Neural cell (in vitro differentiated cells): ENCODE measurements around the gene CXorf38. TPM values are rescaled to one million over a fixed set of nuclear protein-coding genes. Genes with fewer than 3 reads are reported as not detected.
A peak's percentile ranks its signal among the peaks of the same experiment; 100 is the strongest.

ENCODE experiments used
- H2AFZ ChIP-seq: fragments of 200-600, 300-800 bp; sonication (generic), shearing (Covaris generic); 2 replicates; pipeline ENCODE4 v1.6.0; 2014; ENCODE audit warnings: low read depth, mild to moderate bottlenecking, antibody characterized with exemption, low read length, moderate library complexity
- H3F3A ChIP-seq: fragments of 200-600 bp; shearing (Covaris generic); 2 replicates; pipeline ENCODE4 v1.6.1; 2016; ENCODE audit warnings: mild to moderate bottlenecking, moderate library complexity, mixed read lengths, antibody characterized with exemption, low read length; ENCODE audit not compliant: insufficient read depth, poor library complexity, severe bottlenecking
- H3K27ac ChIP-seq: fragments of 200-600, 300-800 bp; sonication (generic), shearing (Covaris generic); 2 replicates; pipeline ENCODE4 v1.5.1; 2014; ENCODE audit warnings: mild to moderate bottlenecking, low read length, moderate library complexity
- H3K27me3 ChIP-seq: fragments of 300-800, 200-600 bp; sonication (generic), shearing (Covaris generic); 2 replicates; pipeline ENCODE4 v1.6.0; 2014; ENCODE audit warnings: mild to moderate bottlenecking, low read depth, low read length, moderate library complexity; ENCODE audit not compliant: insufficient read depth
- H3K36me3 ChIP-seq: fragments of 300-800, 200-600 bp; sonication (generic), shearing (Covaris generic); 2 replicates; pipeline ENCODE4 v1.5.1; 2014; ENCODE audit warnings: mild to moderate bottlenecking, antibody characterized with exemption, low read length, moderate library complexity; ENCODE audit not compliant: insufficient read depth
- H3K4me2 ChIP-seq: fragments of 300-800, 200-600 bp; sonication (generic), shearing (Covaris generic); 2 replicates; pipeline ENCODE4 v1.6.0; 2014; ENCODE audit warnings: mild to moderate bottlenecking, low read length
- H3K4me3 ChIP-seq: fragments of 300-800, 200-600 bp; sonication (generic), shearing (Covaris generic); 2 replicates; pipeline ENCODE4 v1.5.1; 2014; ENCODE audit warnings: mild to moderate bottlenecking, low read length, moderate library complexity
- H3K79me2 ChIP-seq: fragments of 200-600 bp; shearing (Covaris generic); replicated peaks from 2 replicates; pipeline ENCODE4 v1.6.0; 2014; ENCODE audit warnings: mild to moderate bottlenecking, low read length, moderate library complexity; ENCODE audit not compliant: insufficient read depth
- H3K9ac ChIP-seq: fragments of 300-800, 200-600 bp; sonication (generic), shearing (Covaris generic); 2 replicates; pipeline ENCODE4 v1.6.1; 2016; ENCODE audit warnings: mild to moderate bottlenecking, low read length, mixed read lengths
- H3K9me2 ChIP-seq: fragments of 200-600 bp; shearing (Covaris generic); 2 replicates; pipeline ENCODE4 v1.6.1; 2016; ENCODE audit warnings: mild to moderate bottlenecking, low read length, mixed read lengths; ENCODE audit not compliant: insufficient read depth
- H3K9me3 ChIP-seq: fragments of 200-600, 300-800 bp; sonication (generic), shearing (Covaris generic); 2 replicates; pipeline ENCODE4 v1.6.1; 2016; ENCODE audit warnings: mild to moderate bottlenecking, mixed run types, low read length, moderate library complexity, mixed read lengths
- H4K20me1 ChIP-seq: fragments of 200-600 bp; shearing (Covaris generic); 2 replicates; pipeline ENCODE4 v1.6.1; 2016; ENCODE audit warnings: mild to moderate bottlenecking, mixed run types; ENCODE audit not compliant: insufficient read depth
- EP300 ChIP-seq: fragments of 450-650 bp; conservative IDR thresholded peaks from 2 replicates; pipeline ENCODE4 v1.6.1; 2014; ENCODE audit warnings: antibody characterized with exemption, mild to moderate bottlenecking, moderate library complexity; ENCODE audit not compliant: poor library complexity, severe bottlenecking
- EZH2 ChIP-seq: fragments of 200-600, 300-800 bp; shearing (Covaris generic), sonication (generic); IDR thresholded peaks from 2 replicates; pipeline ENCODE4 v1.6.1; 2014; ENCODE audit warnings: antibody characterized with exemption, low read length, borderline replicate concordance, mild to moderate bottlenecking; ENCODE audit not compliant: insufficient read depth, poor library complexity, severe bottlenecking
- MXI1 ChIP-seq: fragments of 450-650 bp; conservative IDR thresholded peaks from 2 replicates; pipeline ENCODE4 v1.6.1; 2014; ENCODE audit warnings: antibody characterized with exemption, mild to moderate bottlenecking; ENCODE audit not compliant: poor library complexity, severe bottlenecking
- POLR2AphosphoS5 ChIP-seq: IDR thresholded peaks from 2 replicates; pipeline ENCODE4 v1.6.1; 2012
- RAD21 ChIP-seq: fragments of 450-650 bp; conservative IDR thresholded peaks from 2 replicates; pipeline ENCODE4 v1.6.1; 2014; ENCODE audit warnings: antibody characterized with exemption, mild to moderate bottlenecking, moderate library complexity
- REST ChIP-seq: IDR thresholded peaks from 2 replicates; pipeline ENCODE4 v1.6.1; 2012; ENCODE audit warnings: borderline replicate concordance
- SMC3 ChIP-seq: fragments of 450-650 bp; conservative IDR thresholded peaks from 2 replicates; pipeline ENCODE4 v1.6.1; 2014; ENCODE audit warnings: antibody characterized with exemption, mild to moderate bottlenecking, moderate library complexity; ENCODE audit not compliant: poor library complexity
- TAF1 ChIP-seq: IDR thresholded peaks from 2 replicates; pipeline ENCODE4 v1.6.1; 2012; ENCODE audit warnings: low read depth
- polyA plus RNA-seq: library from polyadenylated mRNA; depleted of rRNA; stranded (reverse); fragments of >200 nt; gene quantifications from 2 replicates; pipeline ENCODE4 v1.2.3, GENCODE V29; 2014
- TF ChIP-seq, protein P1 (sequence below): fragments of 450-650 bp; IDR thresholded peaks from 2 replicates; pipeline ENCODE4 v1.5.1; 2014; ENCODE audit warnings: antibody characterized with exemption, mild to moderate bottlenecking, moderate library complexity; ENCODE audit not compliant: poor library complexity, severe bottlenecking

CXorf38 gene
- polyA plus RNA-seq, 1 donor from 2014 or later = 10.3 TPM

DNA sequence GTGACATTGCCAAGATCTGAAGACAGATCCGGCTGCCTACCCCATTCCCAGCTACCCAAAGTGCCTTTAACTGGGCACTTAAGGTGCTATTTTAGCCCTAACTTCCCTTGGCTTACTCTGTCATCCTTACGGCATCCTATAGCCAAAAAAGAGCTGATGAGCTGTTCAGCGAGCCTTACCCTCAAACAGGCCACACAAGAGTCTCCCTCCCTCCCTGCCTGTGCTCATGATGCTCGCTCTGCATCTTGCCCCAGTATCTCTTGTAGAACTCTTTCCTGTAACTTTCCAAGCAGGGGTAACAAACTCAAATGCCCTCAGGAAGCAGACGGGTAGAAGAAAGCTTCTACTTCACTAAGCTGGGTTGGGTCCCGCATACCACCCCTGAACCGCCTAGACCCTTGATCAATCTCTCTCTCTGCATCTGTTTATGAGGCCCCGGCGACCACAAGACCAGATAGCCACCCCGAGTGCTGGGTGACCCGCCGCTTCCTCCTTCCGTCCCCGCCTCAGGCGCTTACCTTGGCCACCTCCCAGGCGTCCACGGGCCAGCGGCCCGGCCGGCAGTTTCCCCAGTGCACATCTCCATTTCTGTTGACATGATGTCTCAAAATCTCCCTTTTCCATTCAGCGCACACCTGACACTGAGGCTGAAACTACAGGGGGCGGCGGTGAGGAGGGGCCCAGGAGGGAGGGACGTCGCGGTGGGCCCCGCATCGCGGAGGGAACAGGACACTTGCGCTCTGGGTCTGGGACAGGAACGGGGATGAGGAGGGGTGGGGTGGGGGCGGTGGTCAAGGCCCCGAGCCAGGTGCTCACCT is 663 bp downstream of the CXorf38 start:
- peak overlapping the region; percentile 49 for H3K27ac ChIP-seq

GRCh38 chrX:40644821-40645358 is 2.5 kb downstream of the CXorf38 start:
- H3K9me3 ChIP-seq = no peaks in the 10 kb centered on the region
- H3F3A ChIP-seq = no peaks in the 10 kb centered on the region
- H3K9ac ChIP-seq = no peak overlapping the region
- peaks cover 3% of the 10 kb centered on the region for H3K79me2 ChIP-seq
- H3K27ac ChIP-seq = no peak overlapping the region
- no peaks in the 10 kb centered on the region for H4K20me1 ChIP-seq
- H3K4me2 ChIP-seq = no peak overlapping the region
- H3K4me3 ChIP-seq = peak overlapping the region; percentile 31
- no peaks in the 10 kb centered on the region for H3K27me3 ChIP-seq
- no peak overlapping the region for H2AFZ ChIP-seq
- H3K36me3 ChIP-seq = no peaks in the 10 kb centered on the region
- no peaks in the 10 kb centered on the region for H3K9me2 ChIP-seq
- TF ChIP-seq MXI1 (no peak), EP300 (no peak), EZH2 (no peak), REST (no peak)
- TF ChIP-seq, protein P1, sequence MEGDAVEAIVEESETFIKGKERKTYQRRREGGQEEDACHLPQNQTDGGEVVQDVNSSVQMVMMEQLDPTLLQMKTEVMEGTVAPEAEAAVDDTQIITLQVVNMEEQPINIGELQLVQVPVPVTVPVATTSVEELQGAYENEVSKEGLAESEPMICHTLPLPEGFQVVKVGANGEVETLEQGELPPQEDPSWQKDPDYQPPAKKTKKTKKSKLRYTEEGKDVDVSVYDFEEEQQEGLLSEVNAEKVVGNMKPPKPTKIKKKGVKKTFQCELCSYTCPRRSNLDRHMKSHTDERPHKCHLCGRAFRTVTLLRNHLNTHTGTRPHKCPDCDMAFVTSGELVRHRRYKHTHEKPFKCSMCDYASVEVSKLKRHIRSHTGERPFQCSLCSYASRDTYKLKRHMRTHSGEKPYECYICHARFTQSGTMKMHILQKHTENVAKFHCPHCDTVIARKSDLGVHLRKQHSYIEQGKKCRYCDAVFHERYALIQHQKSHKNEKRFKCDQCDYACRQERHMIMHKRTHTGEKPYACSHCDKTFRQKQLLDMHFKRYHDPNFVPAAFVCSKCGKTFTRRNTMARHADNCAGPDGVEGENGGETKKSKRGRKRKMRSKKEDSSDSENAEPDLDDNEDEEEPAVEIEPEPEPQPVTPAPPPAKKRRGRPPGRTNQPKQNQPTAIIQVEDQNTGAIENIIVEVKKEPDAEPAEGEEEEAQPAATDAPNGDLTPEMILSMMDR = no peak

More for the DNA sequence above, 663 bp downstream of the CXorf38 start:
- Histone ChIP-seq H2AFZ (no peak overlapping the region), H3K9ac (peak overlapping the region; percentile 66), H3K79me2 (peaks cover 3% of the 10 kb centered on the region), H3K9me3 (no peaks in the 10 kb centered on the region), H3F3A (no peaks in the 10 kb centered on the region), H3K4me3 (peak overlapping the region; percentile 78), H3K27me3 (no peaks in the 10 kb centered on the region), H4K20me1 (no peaks in the 10 kb centered on the region), H3K36me3 (no peaks in the 10 kb centered on the region), H3K4me2 (peak overlapping the region; percentile 30), H3K9me2 (no peaks in the 10 kb centered on the region)
- TF ChIP-seq EP300 (no peak), SMC3 (no peak), REST (no peak), RAD21 (no peak), POLR2AphosphoS5 (no peak), EZH2 (no peak), MXI1 (no peak), TAF1 (no peak)
- TF ChIP-seq, protein P1 = no peak
